Glomerular endothelial cell (primary cell): Measurements from ENCODE around the gene AK1. TPM values are rescaled to one million over a fixed set of nuclear protein-coding genes. Genes with fewer than 3 reads are reported as not detected.

Experiments used
- DNase-seq: peaks from one replicate; pipeline ENCODE4 v3.0.0-alpha.2; 2011; ENCODE audit warnings: low read depth, low spot score; ENCODE audit errors: extremely low read depth
- total RNA-seq: library from RNA; depleted of rRNA; stranded (reverse); fragments of >200 nt; gene quantifications from 2 replicates; pipeline ENCODE4 v1.2.3, GENCODE V29; 2015

Gene AK1, protein sequence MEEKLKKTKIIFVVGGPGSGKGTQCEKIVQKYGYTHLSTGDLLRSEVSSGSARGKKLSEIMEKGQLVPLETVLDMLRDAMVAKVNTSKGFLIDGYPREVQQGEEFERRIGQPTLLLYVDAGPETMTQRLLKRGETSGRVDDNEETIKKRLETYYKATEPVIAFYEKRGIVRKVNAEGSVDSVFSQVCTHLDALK
- 80.6 and 88.4 TPM in 2 replicates for total RNA-seq

DNA sequence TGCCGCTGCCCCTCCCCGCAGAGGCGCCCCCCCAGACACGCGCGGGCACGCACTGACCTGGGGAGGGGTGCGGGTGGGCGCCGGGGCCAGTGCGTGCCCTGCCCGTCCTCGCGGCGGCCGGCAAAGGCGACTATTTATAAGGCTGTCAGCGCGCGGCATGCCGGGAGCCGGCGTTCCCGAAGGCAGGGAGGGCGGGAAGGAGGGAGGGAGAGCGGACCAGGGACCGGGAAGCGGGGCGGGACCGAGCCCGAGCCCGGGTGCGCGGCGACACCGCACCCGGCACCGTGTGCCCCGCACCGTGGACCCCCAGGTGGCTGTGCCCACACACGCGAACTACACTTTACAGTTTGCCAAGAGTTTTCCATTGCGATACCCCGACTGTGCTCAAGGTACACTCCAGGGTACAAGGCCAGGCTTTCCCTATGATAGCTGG is at the start of gene AK1:
Gene AK1 (minus strand): TSS at position 110 of the 433 bp plus-strand sequence. CDS start 3,058 bp downstream, outside the sequence.
- DNase-seq = no peak

DNA sequence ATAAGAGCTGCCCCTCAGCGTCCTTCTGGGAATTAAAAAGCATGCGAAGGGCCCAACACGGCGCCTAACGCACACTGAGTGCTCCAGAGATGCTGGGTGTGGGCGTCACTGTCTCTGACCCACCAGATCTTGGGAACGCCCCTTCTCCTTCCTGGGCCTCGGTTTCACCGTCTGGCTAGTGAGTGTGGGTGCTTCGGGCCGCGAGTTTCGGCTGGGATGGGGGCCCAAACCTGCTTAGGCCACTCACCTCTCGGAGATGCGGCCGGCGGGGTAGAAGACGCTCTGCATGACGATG is 49.4 kb upstream of the AK1 start:
- DNase-seq = no peak

DNA sequence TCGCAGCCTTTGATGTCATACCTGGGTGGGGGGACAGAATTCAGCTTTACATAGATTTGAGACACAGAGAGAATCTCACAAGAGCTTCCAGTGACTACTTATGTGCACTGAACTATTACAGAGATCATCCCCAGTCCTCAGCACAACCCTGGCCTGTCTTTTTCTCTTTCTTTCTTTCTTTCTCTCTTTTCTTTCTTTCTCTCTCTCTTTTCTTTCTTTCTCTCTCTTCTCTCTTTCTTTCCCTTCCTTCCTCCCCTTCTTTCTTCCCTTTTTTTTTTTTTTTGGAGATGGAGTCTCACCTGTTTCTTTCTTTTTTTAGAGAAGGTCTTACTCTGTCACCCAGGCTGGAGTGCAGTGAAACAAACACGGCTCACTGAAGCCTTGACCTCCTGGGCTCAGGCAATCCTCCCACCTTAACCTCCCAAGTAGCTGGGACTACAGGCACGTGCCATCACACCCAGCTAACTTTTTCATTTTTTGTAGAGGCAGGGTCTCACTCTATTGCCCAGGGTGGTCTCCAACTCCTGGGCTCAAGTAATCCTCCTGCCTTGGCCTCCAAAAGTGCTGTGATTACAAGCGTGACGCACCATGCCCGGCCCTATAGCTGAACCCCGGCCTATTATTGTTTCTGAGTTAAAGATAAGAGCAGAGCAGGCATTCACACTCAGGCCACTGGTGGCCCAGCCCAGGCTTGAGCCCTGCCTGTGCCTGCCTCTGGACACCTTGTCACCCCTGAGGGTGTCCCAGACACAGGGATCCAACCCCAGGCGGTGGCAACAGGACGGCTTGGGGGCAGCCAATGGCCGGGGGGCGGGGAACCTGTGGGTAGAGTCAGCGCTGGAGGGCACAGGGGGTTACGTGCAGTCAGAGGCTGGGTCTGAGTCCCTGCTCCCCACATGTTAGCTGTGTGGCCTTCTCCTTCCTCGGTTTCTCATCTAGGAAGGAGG is 48.8 kb upstream of the AK1 start:
- no peak for DNase-seq

DNA sequence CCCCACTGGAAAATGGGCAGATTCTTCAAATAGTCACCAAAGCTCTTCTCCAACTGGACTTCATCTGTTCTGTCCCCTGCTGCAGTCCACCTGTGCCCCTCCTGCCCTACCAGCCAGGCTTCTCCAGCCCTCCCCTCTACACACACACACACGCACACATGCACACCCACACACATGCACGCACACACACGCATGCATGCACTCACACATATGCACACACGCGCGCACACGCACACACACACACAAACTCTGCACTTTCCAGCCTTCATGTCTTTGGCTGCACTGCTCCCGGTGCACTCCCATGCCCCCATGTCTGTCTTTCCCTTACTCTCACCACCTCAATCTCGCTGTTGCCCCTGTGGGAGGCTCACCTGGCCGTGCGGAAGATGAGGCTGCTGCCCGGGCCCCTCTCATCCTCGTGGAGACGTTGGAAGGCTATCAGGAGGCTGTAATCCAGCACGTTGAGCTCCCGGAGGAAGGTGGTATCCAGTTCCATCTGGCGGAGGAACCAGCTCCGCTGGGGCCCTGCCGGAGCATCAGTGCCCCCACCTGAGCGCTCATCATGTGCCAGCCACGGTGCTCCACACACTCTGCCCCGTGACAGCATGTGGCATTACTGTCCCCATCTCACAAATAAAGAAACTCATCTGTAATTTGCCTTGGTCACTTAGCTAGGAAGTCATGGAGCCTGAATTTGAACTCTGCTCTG is 47.4 kb upstream of the AK1 start:
- DNase-seq = no peak

DNA sequence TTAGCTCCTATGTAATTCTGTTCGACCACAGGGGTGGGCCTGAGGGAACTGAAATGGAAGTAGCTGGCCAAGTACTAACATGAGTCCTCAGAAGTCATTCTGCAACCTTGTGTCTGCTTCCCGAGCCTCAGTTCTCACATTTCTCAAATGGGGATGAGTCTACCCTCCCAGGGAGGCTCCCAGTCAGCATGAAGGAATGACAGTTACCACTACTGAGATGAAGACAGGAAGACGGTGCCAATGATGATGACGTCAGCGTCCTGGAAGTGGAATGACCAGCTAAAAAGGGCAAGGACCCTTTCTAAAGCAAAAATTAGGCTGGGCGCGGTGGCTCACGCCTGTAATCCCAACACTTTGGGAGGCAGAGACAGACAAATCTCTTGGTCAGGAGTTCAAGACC is 46.3 kb upstream of the AK1 start:
- no peak for DNase-seq

DNA sequence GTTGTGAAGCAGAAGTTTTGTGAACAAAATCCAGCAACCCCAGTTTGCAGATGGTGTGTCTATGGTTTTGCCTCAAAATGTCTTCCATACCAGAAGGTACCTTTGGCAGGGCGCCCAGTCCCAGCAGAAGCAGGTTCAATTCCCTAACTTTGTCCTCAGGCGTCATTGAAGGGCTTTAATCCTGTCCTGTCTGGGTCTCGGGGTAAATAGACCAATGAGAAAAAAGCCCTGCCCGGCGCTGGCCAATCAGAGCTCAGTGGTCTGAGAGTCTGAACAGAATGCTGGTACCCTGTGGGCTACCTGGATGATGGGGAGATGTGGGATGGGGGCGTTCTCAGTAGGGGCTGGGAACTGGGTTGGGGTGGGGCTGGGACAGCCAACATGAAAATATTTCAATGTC is 45.6 kb upstream of the AK1 start:
- no peak for DNase-seq

DNA sequence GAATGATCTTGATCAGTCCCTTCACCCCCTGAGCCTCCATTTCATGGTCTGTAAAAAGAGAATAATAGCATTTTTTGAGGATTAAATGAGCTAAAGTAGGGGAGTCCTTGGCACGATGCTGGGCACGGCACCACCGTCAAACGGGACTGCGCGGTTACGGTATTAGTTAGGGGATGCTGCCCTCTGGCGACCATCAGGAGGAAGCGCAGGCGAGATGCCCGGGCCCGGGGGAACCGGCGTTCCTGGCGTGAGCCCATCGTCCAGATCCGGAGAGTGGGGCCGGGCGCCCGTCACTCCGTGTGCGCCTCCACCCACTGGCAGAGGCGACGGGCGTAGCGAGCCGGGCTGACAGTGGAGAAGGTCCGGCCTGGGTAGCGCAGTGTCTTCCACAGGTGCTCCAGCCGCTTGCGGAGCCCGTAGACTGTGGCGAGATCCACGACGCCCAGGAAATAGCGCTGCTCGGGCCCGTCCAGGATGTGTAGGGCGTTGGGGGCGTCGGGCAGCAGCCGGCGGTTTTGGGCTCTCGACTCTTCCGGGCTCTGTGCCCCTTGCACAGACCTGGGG is 44.2 kb upstream of the AK1 start:
- no peak for DNase-seq

DNA sequence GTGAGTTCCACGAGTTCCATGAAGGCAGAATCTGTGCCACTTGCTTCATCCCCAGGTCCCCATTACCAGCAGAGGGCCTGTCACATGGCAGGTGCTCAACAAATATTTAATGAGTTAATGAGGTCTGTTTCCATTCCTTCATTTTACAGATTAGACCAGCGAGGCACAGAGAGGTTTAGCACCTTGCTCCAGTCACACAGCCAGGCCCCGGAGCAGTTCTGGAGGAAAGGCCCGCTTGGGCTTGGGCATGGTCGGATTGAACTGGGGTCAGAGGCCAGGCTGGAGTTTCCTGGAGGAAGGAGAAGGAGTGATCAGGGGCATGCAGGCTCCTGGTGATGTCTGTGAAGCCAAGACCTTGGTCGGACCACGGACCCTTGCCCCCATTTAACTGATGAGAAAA is 43.3 kb upstream of the AK1 start:
- DNase-seq = no peak

DNA sequence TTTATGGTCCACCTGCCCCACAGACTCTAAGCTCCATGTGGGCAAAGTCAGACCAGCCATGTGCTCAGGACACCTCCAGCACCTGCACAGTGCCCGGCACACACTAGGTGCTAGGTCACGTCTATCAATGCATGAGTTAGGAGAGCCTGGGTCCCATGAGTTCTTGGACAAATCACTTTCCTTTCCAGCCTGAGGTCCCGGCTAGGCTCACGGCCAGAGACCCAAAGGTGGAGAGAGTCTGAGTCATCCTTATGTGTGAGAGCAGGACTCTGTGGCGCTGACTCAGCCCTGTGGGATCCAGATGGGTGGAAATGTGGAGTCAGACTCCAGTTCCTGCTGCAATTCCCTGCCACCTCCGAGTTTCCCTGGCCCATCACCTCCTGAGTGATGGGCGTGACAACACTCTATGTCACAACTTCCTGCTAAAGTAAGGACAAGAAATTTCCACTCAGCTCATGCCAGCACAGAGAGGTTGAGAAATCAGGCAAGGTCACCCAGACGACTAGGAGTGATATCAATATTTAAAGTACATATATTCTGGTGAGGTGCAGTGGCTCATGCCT is 41.9 kb upstream of the AK1 start:
- DNase-seq = peak; percentile 94

DNA sequence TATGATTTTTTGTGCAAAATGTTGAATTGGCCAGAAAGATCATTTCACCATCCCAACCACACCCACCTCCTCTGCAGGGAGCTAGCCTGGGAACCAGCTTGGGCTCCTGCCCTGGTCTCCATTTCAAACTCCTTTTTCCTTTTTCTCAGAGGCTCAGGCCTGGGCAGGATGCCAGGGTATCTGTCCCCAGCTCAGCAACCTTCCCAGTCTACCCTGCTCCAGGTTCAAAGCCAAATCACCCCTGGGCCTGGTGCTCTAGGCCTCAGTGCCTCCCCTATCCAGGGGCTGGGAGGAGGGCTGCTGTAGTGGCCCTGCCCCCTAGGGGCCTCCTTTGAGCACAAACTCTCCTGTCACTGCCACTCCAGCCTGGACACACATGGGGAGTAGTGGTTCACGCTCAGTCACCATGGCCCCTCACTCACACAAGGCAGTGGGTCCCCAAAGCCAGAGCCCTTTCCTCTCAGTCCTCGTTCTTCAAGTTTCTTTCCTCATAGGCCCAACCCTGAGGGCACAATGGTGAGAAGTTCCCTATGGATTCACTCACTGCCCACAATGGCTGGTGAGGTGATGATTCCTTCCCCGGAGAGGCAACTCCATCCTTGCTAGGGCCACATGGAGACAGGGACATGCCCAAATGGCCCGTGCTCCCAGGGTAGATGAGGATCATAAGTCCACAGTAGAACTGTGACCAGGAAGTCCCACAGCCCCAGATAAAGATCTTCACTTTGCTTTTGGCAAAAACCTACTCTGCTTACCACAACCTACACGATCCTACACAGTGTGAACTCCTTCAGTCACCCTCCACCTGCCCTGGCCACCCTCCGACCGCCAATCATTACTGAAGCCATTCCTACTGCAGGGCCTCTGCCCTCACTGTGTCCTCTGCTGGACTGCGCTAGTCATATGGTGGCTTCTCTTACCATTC is 41.0 kb upstream of the AK1 start:
- no peak for DNase-seq

DNA sequence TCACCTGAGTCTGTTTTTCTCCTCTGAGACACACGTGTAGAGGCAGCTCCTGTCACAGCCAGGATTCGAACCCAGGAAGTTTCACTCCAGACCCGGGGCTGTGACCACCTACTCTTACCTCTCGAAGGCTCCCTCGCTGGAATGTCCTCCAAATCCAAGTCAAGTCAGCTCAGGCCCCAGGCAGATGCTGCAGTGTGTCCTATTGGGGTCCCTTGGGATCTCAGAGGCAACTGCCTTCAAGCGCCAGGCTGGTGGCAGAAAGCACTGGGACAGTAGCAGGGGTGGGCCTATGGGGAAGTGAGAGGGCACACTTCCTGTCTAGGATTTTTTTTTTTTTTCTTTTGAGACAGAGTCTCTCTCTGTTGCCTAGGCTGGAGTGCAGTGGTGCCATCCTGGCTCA is 40.1 kb upstream of the AK1 start:
- DNase-seq = no peak

DNA sequence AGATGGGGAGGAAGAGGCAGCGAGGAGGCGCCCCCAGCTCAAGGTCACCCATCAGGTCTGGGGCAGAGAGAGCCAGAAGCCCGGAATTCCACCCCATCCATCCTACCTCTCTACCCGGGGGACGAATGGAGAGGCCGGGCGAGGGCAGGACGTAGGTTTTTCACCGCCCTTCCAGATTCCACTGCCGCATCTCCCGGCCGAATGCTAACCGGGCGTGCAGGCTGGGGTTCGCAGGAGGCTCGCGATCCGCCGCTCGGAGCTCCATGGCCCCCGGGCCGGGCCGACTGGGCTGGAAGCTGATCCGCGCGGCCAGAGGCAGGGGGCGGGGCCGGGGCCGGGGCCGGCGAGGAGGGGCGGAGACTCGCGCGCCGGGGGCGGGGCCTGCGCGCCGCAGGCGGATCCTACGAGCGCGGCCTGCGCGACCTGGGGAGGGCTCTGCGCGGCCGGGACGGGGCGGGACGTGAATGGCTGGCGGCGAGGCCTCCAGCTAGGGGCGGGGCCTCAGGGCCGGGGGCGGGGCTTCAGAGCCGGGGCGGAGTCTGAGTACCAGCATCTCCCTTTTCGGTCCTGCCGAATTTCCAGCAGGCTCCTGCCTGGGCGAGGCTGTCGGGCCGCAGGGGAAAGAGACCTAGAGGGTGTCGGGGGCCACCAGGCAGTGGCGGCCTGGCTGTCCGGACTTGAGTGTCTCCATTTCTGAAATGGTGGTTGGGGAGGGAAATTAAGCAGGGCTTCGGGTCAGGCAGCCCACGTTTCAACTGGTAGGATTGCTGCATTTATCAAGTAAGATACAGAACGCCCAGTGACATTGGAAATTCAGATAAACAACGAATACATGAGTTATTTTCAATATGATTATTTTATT is 39.5 kb upstream of the AK1 start, which contains the start of gene ST6GALNAC4:
Gene ST6GALNAC4 (minus strand): TSS at position 322 of the 862 bp plus-strand sequence. CDS start 622 bp downstream, outside the sequence.
- DNase-seq = no peak

DNA sequence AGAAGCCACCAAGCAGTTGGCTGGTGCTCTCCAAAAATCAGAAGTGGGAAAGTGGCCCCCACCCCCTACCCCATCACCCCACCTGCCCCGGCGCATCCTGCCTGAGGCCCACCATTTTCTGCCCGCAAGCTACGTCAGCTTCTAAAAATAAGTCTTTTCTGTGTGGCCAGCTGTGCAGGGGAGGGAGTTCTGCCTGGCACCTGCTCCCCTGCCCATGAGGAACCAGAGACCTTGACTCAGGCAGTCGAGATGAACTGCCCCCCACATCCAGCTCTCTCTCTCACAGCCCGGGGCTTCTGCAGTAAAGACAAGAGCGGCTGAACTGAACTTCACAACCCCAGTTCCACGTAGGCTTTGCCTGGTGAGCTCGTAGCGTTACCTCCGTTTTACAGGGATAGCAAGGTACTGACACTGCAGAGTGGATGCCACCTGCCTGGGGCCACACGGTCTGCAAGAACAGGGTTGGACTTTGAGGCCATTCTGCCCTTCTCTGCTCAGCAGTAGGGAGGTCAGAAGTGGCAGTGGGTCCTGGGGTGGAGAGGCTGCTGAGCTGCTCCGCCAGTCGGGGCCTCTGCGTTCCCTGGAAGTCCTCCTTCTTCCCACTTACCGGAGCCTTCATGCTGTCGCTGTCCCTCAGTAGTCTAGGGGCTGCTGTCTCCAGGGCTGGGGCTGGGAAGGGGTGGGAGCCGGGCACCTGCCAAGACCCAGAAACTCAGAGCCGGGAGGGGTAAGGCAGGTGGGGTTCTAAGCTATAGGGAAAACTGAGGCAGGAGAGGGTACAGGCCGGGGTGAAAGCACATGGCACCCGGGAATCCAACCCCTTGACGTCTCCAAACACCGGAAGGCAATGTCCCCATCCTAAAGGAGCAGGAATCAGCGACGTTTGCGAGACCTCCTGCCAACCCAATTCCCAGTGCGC is 38.6 kb upstream of the AK1 start:
- no peak for DNase-seq

DNA sequence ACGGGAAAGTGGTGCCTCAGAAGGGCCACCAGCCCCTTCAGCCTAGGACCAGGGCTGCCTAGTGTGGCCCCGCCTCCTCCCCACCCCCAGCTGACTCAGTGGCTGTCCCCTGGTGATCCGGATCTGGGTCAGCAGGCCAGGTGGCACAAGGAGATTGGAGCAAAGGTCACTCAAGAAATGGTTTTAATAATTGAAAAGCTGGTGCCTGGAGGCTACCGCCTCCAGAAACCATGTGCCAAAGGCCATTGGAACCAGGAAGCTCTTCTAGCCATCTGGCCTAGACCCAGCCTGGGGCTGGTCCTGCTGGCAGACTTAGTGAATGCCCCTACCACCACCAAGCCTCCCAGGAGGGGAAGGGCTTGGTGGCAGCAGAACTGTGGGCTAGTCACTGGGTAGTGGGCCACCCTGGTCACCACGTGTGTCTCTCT is 37.9 kb upstream of the AK1 start:
- DNase-seq = no peak

DNA sequence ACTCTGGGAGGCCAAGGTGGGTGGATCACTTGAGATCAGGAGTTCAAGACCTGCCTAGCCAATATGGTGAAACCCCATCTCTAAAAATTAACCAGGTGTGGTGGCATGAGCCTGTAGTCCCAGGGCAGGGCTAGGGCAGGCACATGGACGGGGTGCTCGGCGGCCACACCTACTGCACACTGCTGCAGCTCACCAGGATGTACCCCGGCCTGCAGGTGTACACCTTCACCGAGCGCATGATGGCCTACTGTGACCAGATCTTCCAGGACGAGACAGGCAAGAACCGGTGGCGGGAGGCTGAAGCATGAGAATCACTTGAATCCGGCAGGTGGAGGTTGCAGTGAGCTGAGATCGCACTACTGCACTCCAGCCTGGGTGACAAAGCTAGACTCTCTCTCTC is 36.2 kb upstream of the AK1 start:
- no peak for DNase-seq

DNA sequence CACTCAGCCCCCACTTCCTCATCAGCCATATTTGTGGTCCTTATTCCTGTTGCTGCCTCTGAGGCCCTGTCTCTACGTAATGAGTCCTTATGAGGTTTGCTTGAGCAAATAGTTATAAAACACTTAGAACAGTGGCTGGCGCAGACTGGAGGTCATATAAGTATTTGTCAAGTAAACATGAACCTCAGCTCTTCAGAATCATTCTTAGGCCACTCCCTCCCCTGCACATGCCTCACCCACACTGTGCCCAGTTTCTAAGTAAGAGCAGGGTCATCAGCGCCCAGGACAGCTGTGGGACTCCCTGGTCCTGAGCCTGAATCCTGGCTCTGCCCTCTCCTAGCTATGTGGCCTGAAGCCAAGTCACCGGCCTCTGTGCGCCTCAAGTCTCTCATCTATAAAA is 35.4 kb upstream of the AK1 start:
- no peak for DNase-seq

DNA sequence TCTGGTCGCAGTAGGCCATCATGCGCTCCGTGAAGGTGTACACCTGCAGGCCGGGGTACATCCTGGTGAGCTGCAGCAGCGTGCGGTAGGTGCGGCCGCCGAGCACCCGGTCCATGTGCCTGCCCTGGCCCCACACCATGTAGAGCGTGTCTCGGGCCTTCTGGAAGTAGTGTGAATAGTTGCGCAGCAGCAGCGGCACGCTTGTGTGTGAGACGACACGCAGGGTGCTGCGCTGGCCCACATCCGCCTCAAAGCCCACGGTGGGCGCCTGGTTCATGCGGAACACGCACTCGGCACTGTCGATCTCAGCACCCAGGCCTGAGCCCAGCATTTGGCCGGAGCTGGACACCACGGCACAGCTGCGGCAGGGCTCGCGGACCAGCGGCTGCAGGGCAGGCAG is 34.8 kb upstream of the AK1 start:
- DNase-seq = no peak
